GM20431 (cell line): Measurements from ENCODE around the gene ZDHHC15.
"Not testable (repeated sequence)": the region's sequence is repeated elsewhere in the genome, so short reads cannot be mapped to it uniquely, and the experiment has no call there.

Experiments
- in situ Hi-C: fragments of 300-500 bp; cut with MseI, MboI; formaldehyde crosslinking; loops from one replicate; pipeline ENCODE4 v1.15.0; 2020; ENCODE audit warnings: low sequenced_read_pairs; ENCODE audit not compliant: unreplicated experiment

ZDHHC15 gene, protein sequence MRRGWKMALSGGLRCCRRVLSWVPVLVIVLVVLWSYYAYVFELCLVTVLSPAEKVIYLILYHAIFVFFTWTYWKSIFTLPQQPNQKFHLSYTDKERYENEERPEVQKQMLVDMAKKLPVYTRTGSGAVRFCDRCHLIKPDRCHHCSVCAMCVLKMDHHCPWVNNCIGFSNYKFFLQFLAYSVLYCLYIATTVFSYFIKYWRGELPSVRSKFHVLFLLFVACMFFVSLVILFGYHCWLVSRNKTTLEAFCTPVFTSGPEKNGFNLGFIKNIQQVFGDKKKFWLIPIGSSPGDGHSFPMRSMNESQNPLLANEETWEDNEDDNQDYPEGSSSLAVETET

DNA sequence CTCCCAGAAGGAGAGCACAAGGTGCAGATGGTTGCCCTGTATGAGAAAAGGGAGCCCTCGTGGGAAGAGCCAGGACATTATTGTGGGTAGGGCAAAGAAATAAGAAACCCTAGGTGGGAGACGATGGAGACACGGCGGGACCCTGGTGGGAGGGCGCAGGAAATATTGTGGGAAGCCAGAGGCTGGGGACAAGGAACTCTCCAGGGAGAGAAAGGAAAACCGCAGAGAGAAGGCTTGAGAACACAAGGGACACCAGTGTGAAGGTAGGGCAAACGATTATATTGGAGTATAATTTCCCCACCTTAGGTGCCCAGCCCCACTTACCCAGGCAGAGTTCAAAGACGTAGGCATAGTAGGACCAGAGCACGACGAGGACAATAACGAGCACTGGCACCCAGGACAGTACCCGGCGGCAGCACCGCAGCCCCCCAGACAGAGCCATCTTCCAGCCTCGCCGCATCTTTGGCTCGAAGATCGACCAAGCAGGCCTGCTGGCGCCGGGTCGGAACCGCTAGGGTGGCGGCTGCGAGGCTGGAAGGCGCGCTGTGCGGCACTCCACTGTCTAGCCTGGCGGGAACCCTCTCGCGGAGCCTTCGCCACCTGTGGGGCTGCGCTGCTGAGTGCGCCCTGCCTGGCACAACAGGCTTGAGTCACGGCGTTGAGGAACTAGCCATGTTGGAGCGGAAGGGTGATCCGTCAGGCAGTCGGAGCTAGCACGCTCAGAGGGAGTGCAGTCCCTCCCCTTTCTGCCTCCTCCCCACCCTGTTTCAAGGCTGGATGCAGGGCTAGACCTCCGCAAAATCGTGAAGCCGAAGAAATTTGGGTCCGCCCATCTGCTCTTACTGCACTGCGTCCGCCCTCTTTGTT lies at the start of gene ZDHHC15:
TSS of gene ZDHHC15 (minus strand) at position 473 of the 867 bp plus-strand sequence. CDS start at position 460, 13 bp downstream.
- in situ Hi-C loops = no loop called here

- in situ Hi-C loops = not testable (repeated sequence)
These were observed 37.7 kb upstream of the ZDHHC15 start for GRCh38 chrX:75560544-75560943.

DNA sequence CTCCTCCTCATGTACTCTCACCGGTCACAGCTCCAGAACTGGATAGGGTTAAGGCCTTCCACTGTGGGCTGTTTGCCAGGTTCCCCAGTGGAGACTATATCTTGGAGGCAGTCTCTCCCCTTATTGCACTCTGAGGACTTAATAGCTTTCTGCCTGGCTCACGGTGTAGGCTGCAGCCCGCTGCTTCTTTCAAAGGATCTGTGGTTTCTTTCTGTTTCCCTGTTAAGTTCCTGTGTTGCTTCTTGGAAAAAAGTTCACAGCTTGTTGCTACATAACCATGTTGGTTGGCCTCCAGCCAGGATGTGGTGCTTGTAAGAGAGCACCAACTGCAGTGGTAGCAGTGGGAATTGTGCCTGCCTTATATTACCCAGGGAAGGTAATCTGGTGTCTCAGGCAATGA lies 24.9 kb upstream of the ZDHHC15 start:
- in situ Hi-C loops = no loop called here

GRCh38 chrX:75546724-75547511 lies 24.1 kb upstream of the ZDHHC15 start:
- in situ Hi-C loops = no loop called here

DNA sequence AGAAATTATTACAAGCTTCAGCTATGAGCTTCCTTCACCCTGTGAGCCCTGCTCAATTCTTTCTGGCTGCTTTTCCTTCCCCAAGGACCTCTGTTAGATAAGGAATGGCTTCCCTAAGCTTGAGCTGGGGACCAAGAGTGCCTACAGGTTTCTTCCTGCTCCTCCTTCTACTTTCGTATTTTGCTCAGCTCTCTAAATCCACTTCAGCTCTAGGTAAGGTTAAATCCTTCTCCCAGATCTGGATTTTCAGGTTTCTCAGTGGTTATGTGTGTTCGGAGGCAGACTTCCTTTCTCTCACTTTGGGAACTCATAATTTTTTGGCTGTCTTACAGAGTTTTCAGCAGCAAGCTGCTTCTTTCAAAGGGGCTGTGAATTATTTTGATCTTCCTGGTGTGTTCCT lies 21.9 kb upstream of the ZDHHC15 start:
- in situ Hi-C loops = no loop called here

GRCh38 chrX:75483933-75484332 lies 38.9 kb downstream of the ZDHHC15 start:
- in situ Hi-C loops = no loop called here

DNA sequence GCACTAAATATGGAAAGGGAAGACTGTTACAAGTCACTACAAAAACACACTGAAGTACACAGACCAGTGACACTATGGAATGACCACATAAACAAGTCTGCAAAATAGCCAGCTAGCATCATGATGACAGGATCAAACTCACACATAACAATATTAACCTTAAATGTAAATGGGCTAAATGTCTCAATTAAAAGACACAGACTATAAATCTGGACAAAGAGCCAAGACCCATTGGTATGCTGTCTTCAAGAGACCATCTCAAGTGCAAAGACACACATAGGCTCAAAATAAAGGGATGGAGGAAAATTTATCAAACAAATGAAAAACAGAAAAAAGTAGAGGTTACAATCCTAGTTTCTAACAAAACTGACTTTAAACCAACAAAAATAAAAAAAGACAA lies 61.1 kb downstream of the ZDHHC15 start:
- in situ Hi-C loops = not testable (repeated sequence)

- in situ Hi-C loops = no loop called here
These were observed 101.1 kb downstream of the ZDHHC15 start for GRCh38 chrX:75421688-75422230.

DNA sequence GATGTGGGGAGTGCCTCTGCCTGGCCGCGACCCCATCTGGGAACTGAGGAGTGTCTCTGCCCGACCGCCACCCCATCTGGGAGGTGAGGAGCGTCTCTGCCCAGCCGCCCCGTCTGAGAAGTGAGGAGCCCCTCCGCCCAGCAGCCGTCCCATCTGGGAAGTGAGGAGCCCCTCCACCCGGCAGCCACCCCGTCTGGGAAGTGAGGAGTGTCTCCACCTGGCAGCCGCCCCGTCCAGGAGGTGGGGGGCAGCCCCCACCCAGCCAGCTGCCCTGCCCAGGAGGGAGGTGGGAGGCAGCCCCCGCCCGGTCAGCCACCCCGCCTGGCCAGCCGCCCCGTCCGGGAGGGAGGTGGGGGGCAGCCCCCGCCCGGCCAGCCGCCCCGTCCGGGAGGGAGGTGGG lies 115.7 kb downstream of the ZDHHC15 start:
- in situ Hi-C loops = not testable (repeated sequence)

DNA sequence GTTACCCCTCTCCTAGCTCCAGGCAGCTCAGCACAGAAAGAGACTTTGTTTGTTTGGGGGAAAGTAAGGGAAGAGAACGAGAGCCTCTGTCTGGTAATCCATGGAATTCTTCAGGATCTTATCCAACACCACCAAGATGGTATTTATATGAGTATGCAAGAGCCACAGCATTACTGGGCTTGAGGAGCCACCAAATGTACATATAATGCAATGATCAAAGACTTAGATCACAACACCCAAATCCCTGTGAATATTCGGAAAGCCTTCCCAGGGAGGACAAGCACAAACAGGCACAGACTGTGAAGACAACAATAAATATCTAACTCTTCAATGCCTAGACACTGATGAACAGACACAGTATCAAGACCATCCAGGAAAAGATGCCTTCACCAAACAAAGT lies 132.4 kb downstream of the ZDHHC15 start:
- in situ Hi-C loops = no loop called here

DNA sequence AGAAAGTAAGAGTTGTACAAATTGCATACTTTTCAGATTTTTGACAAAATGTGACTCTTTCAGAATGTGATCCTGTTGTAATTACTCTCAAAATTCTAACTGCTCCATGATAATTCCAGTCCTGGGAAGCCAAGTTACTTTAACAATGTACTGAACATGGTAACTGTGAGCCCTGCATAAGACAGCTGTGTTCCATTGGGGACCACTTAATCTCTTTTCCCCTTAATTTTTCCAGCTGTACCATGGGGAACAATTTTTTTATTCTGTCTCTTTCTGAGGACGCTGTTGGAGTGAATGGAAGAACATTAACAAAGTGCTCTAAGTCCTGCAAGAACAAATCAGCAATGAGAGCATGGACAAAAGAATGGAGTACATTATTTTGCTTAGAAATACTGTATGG lies 153.1 kb downstream of the ZDHHC15 start:
- in situ Hi-C loops = no loop called here

DNA sequence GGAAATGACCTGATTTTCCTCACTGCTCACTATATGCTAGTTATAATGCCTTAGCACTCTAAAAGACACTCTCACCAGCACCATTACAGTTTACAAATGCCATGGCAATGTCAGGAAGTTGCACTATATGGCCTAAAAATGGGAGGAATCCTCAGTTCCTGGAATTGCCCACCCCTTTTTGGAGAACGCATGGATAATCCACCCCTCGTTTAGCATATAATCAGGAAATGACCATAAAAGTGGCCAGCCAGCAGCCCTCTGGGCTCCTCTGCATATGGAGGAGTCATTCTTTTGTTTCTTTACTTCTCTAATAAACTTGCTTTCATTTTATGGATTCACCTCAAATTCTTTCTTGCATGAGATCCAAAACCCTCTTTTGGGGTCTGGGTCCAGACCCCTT lies 156.0 kb downstream of the ZDHHC15 start:
- in situ Hi-C loops = no loop called here

GRCh38 chrX:75365243-75365975 lies 157.4 kb downstream of the ZDHHC15 start:
- in situ Hi-C loops = no loop called here

DNA sequence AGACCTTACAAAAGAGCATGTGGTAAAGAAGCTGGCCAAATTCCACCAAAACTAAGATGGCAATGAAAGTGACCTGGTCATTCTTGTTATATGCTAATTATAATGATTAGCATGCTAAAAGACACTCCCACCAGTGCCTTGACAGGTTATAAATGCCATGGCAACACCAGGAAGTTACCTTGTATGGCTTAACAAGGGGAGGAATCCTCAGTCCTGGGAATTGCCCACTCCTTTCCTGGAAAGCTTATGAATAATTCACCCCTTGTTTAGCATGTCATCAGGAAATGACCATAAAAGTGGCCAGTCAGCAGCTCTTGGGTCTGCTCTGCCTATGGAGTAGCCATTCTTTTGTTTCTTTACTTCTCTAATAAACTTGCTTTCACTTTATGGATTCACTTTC lies 161.0 kb downstream of the ZDHHC15 start:
- in situ Hi-C loops = no loop called here

DNA sequence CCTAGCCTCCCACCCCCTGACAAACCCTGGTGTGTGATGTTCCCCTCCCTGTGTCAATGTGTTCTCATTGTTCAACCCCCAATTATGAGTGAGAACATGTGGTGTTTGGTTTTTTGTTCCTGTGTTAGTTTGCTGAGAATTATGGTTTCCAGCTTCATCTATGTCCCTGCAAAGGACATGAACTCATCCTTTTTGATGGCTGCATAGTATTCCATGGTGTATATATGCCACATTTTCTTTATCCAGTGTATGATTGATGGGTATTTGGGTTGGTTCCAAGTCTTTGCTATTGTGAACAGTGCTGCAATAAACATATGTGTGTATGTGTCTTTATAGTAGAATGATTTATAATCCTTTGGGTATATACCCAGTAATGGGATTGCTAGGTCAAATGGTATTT lies 174.2 kb downstream of the ZDHHC15 start:
- in situ Hi-C loops = not testable (repeated sequence)

DNA sequence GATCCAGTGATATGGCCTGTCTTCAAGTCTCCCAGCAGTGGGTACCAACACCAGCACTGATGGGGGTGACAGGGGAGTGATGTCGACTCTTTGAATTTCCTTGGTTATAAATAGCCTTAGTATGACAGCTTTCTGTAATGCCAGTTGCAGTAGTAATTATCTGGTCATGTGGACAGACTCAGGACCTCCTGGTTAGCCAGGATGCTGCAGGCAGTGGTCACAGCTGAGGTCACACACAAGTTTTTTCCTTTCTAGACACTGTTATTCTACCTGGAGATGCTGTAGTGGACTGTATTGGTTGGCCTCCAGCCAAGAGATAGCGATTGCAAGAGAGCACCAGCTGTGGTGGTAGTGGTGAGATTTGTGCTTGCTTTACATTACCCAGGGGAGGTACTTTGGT lies 185.3 kb downstream of the ZDHHC15 start:
- in situ Hi-C loops = no loop called here

- in situ Hi-C loops = no loop called here
These were observed 187.7 kb downstream of the ZDHHC15 start for GRCh38 chrX:75335127-75335458.

- in situ Hi-C loops = not testable (repeated sequence)
These were observed 188.3 kb downstream of the ZDHHC15 start for GRCh38 chrX:75334407-75335126.

DNA sequence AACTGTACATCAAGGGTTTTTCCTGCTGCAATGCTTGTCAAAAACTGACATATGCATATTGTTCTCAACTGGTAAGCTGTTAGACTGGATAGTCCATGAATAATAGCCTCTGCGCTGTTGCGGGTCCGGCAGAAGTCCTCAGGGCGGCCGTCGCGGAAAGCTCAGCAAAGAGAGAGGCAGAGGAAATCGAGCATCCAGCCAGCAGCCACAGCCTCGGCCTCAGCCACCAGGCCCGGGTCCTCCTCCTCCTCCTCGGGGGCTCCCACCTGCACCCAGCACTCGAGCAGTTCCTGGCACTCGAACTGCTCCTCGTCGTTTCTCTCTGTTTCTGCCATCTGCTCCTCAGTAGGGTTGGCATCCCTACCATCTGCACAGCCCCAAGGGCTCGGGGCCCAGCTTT lies 195.2 kb downstream of the ZDHHC15 start:
- in situ Hi-C loops = no loop called here
